NCI-H748 treated with DMSO at 0.1 percent for 48 hours (cell line): Measurements from ENCODE around the gene CA9.

Experiments used
- DNase-seq: peaks from one replicate; lab custom pipeline; 2025; lab: John Stamatoyannopoulos, UW

The CA9 gene

GRCh38 chr9:35651956-35652828, 21.5 kb upstream of the CA9 start:
- no peak for DNase-seq

- DNase-seq = no peak
Observed at GRCh38 chr9:35652829-35653209, 20.9 kb upstream of the CA9 start.

GRCh38 chr9:35653611-35654010, 20.1 kb upstream of the CA9 start:
- DNase-seq = no peak

- no peak for DNase-seq
Observed at GRCh38 chr9:35656348-35656747, 17.4 kb upstream of the CA9 start.

GRCh38 chr9:35656831-35657545, 16.7 kb upstream of the CA9 start:
- no peak for DNase-seq

- DNase-seq = peak; percentile 94
Observed at GRCh38 chr9:35657546-35658136, 16.1 kb upstream of the CA9 start, which contains the start of gene RMRP. Gene RMRP, minus strand, starts transcription at chr9:35658019.

- peak; percentile 91 for DNase-seq
Observed at GRCh38 chr9:35658137-35658967, 15.4 kb upstream of the CA9 start, which contains the start of gene CCDC107. Gene CCDC107, plus strand, starts transcription at chr9:35658292. Its CDS starts 88 bp downstream, at chr9:35658380.

GRCh38 chr9:35658968-35659220, 14.8 kb upstream of the CA9 start:
- no peak for DNase-seq

- no peak for DNase-seq
Observed at GRCh38 chr9:35659340-35659739, 14.4 kb upstream of the CA9 start.

GRCh38 chr9:35660966-35661415, 12.7 kb upstream of the CA9 start:
- no peak for DNase-seq

GRCh38 chr9:35661756-35662350, 11.9 kb upstream of the CA9 start:
- no peak for DNase-seq

- no peak for DNase-seq
Observed at GRCh38 chr9:35662437-35662836, 11.3 kb upstream of the CA9 start.

GRCh38 chr9:35664531-35665470, 8.9 kb upstream of the CA9 start, which contains the start of gene ARHGEF39:
Gene ARHGEF39, minus strand, starts transcription at chr9:35665195. Its CDS starts 26 bp downstream, at chr9:35665169.
- DNase-seq = peak; percentile 75

GRCh38 chr9:35665471-35665818, 8.3 kb upstream of the CA9 start:
- DNase-seq = no peak

GRCh38 chr9:35666045-35666444, 7.7 kb upstream of the CA9 start:
- no peak for DNase-seq

GRCh38 chr9:35666549-35666948, 7.2 kb upstream of the CA9 start:
- no peak for DNase-seq

- no peak for DNase-seq
Observed at GRCh38 chr9:35667939-35668338, 5.8 kb upstream of the CA9 start.

- no peak for DNase-seq
Observed at GRCh38 chr9:35669331-35670145, 4.2 kb upstream of the CA9 start.

- DNase-seq = no peak
Observed at GRCh38 chr9:35674025-35674361, 265 bp downstream of the CA9 start.

GRCh38 chr9:35675204-35675603, 1.5 kb downstream of the CA9 start:
- DNase-seq = no peak
